HFFc6 (cell line): Measurements from ENCODE around the gene NRG4. TPM values are rescaled to one million over a fixed set of nuclear protein-coding genes. Genes with fewer than 3 reads are reported as not detected.

Source experiments
- DNase-seq: peaks from one replicate; pipeline ENCODE4 v3.0.0-alpha.2; 2018
- H3K27ac Mint-ChIP-seq: 2 replicates; pipeline ENCODE4 v1.8.0; 2020; ENCODE audit warnings: mild to moderate bottlenecking, mixed read lengths
- H3K27me3 Mint-ChIP-seq: 2 replicates; pipeline ENCODE4 v1.8.0; 2021; ENCODE audit warnings: mild to moderate bottlenecking, moderate library complexity, mixed read lengths; ENCODE audit not compliant: insufficient read depth
- H3K36me3 Mint-ChIP-seq: 2 replicates; pipeline ENCODE4 v1.8.0; 2021; ENCODE audit warnings: low read depth, mixed read lengths
- H3K4me1 Mint-ChIP-seq: 2 replicates; pipeline ENCODE4 v1.8.0; 2020; ENCODE audit warnings: low read depth, mixed read lengths
- H3K4me3 Mint-ChIP-seq: 2 replicates; pipeline ENCODE4 v1.8.0; 2020; ENCODE audit warnings: mild to moderate bottlenecking, moderate library complexity, mixed read lengths
- H3K9me3 Mint-ChIP-seq: 2 replicates; pipeline ENCODE4 v1.8.0; 2020; ENCODE audit warnings: mild to moderate bottlenecking, mixed read lengths
- long read RNA-seq: library from polyadenylated mRNA; unstranded; transcript quantifications from one replicate; pipeline ENCODE4 v2.0.0, GENCODE V29; 2019
- total RNA-seq, 6 experiments: library from RNA; stranded (reverse); fragmentation: NEBNext Ultra II Directional; extraction: Animal tissue kit (Norgen Biotek cat#: 25700); gene quantifications; 2 replicates in 1 of 6; 3 replicates in 5 of 6; pipeline ENCODE4 v1.2.3, GENCODE V29; 2021
- TF ChIP-seq, protein P1 (sequence below): fragments of 200-600 bp; sonication (generic); IDR thresholded peaks from 2 replicates; pipeline ENCODE4 v1.5.0; 2021; ENCODE audit warnings: antibody characterized with exemption, mild to moderate bottlenecking

NRG4 gene, protein sequence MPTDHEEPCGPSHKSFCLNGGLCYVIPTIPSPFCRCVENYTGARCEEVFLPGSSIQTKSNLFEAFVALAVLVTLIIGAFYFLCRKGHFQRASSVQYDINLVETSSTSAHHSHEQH
- not detected for total RNA-seq
- long read RNA-seq: 0 reads

DNA sequence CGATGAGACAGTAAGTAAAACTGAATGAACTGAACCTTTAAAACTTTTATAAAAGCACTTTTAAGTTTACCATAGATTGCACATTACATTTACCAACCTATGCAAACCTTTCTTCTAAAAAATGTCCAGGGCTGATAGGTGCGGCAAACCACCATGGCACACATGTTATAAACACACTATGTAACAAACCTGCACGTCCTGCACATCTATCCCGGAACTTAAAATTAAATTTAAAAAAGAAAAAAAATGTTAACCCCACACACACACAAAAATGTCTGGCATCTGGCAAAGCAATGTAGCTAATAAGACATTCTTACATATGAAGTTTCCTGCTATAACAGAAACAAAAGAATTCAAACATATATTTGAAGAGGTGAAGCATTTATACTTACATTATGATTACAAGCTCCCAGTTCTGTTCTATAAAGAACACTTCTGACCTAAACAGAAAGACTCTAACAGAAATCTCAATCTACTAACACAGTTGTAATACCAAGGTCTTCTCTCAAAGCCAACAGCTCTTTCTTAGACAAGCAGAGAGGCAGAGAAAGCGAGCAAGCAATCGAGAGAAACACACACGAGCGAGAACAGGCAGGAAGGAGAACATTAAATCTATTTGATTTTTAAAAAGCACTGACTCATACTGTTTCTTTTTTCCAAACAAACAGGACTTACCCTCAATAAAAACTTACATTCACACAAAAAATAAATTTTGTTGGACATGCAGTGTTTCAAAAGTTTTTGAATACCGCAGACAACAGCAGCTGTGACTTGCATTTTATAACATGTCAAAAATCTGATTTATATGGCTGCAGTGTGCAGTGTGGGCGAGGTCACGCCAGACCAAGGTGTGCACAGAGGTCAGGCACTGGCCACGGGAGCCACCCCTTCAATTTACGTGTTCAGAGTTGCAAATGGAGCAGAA is at the start of gene NRG4:
NRG4 (minus strand) TSS at position 798 of the 925 bp plus-strand sequence. CDS start 1,194 bp downstream, outside the sequence.
- peaks cover 8% of the 10 kb centered on the region for H3K4me1 Mint-ChIP-seq
- peaks cover 15% of the 10 kb centered on the region for H3K27me3 Mint-ChIP-seq
- peaks cover 6% of the 10 kb centered on the region; the same call in 1 of the 2 replicates for H3K9me3 Mint-ChIP-seq
- TF ChIP-seq, protein P1, sequence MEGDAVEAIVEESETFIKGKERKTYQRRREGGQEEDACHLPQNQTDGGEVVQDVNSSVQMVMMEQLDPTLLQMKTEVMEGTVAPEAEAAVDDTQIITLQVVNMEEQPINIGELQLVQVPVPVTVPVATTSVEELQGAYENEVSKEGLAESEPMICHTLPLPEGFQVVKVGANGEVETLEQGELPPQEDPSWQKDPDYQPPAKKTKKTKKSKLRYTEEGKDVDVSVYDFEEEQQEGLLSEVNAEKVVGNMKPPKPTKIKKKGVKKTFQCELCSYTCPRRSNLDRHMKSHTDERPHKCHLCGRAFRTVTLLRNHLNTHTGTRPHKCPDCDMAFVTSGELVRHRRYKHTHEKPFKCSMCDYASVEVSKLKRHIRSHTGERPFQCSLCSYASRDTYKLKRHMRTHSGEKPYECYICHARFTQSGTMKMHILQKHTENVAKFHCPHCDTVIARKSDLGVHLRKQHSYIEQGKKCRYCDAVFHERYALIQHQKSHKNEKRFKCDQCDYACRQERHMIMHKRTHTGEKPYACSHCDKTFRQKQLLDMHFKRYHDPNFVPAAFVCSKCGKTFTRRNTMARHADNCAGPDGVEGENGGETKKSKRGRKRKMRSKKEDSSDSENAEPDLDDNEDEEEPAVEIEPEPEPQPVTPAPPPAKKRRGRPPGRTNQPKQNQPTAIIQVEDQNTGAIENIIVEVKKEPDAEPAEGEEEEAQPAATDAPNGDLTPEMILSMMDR: no peak
- H3K27ac Mint-ChIP-seq: no peak within 1 kb of the TSS
- H3K36me3 Mint-ChIP-seq: no peaks in the 10 kb centered on the region; the same call in 1 of the 2 replicates
- no peak for DNase-seq
- peak within 1 kb of the TSS; percentile 36 for H3K4me3 Mint-ChIP-seq

GRCh38 chr15:76061700-76062099 is 49.5 kb upstream of the NRG4 start:
- peaks cover 58% of the 10 kb centered on the region for H3K27me3 Mint-ChIP-seq
- H3K9me3 Mint-ChIP-seq: no peaks in the 10 kb centered on the region
- no peak overlapping the region for H3K27ac Mint-ChIP-seq
- H3K4me3 Mint-ChIP-seq: no peak overlapping the region
- TF ChIP-seq, protein P1: no peak
- H3K36me3 Mint-ChIP-seq: no peaks in the 10 kb centered on the region
- H3K4me1 Mint-ChIP-seq: peaks cover 12% of the 10 kb centered on the region
- no peak for DNase-seq

DNA sequence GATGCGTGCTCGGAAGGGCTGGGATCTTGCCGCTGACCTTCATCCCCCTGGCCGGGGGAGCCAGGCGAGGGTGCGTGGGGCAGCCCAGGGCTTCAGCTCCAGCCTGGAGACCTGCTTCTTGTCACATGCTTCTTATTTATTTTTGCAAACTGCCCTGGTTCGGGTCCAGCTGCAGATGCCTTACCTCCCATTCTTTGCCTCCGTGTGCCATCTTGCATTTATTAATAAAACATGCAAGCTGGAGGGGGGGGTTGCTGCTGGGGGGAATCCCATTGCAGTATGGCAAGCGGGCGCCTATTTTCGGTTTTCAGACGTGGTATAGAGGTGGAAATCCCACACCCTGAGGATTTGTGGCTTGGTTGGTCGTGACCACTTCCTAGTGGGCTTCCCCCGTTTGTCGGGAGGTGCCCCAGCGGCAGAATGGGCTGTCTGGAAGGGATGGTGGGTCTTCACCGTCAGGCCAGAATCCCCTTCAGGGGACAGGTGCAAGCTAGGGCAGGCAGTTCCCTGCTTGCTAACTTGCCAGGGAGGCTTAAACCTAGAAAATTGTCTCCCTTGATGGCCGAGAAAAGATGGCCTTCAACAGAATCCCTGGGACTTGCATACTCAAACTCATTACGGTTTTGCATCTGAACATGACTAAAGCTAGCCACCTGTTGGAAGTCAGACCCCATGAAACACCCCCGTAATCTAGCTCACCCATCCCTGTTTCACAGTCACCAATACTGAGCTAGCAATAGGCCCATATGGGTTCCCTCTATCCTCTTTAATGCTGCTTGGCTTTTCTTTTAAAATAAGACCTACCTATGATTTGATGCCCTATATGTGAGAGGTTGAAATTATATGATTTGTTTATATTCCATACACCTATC is 48.1 kb upstream of the NRG4 start:
- Mint-ChIP-seq H3K4me3 (peak overlapping the region; percentile 51), H3K27ac (no peak overlapping the region), H3K27me3 (peaks cover 59% of the 10 kb centered on the region), H3K4me1 (peaks cover 12% of the 10 kb centered on the region), H3K36me3 (no peaks in the 10 kb centered on the region), H3K9me3 (no peaks in the 10 kb centered on the region)
- TF ChIP-seq, protein P1: no peak
- DNase-seq: no peak

DNA sequence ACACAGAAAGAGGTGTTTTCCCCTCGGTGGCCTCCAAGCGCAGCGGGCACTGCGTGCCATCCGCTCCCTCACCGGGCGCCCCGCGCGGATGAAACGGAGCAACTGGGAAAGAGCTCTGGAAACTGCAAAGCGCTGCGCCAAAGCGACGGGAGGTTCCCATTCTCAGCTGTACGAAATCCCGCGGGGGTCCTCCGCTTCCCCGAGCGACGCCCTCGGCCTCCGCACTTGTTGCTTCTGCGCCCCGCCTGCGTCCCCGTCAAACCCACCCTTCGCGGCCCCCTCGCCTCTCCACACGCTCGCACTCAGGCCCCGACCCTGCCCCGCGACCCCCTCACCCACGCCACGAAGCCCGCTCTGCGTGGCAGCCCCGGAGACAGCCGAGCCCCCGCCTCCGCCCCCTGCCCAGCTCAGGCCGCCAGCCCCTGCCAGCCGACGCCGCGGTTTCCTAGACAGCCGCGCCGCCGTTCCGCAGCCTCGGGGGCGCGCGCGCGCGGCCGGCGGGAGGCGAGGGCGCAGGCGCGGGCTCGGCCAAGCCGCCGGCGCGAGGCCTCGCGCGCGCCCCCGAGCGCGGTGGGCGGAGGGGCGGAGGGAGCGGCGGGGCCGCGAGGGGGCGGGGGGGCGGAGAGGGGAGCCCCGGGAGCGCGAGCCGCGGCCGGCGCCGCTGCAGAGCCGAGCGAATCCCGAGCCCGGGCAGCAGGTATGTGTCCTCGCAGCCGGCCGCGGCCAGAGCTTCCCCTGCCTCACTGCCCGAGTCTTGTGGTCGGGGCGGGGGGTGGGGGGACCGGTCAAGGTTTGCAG is 47.3 kb upstream of the NRG4 start, which contains the start of gene TMEM266:
TMEM266 (plus strand) TSS at position 666 of the 798 bp plus-strand sequence. CDS start 74,279 bp downstream, outside the sequence.
- Mint-ChIP-seq H3K36me3 (no peaks in the 10 kb centered on the region), H3K4me3 (peak within 1 kb of the TSS; percentile 78), H3K27ac (no peak within 1 kb of the TSS), H3K27me3 (peaks cover 54% of the 10 kb centered on the region), H3K9me3 (no peaks in the 10 kb centered on the region), H3K4me1 (peaks cover 12% of the 10 kb centered on the region)
- TF ChIP-seq, protein P1: no peak
- DNase-seq: no peak
